H1 (cell line): ENCODE data around the gene NUP50. TPM values are rescaled to one million over a fixed set of nuclear protein-coding genes. Genes with fewer than 3 reads are reported as not detected.

Experiments used
- CTCF ChIA-PET: fragments of 300-600 bp; sonication (Branson Sonifier 250); formaldehyde crosslinking; loops from one replicate; lab custom pipeline; 2021; ENCODE audit not compliant: partially characterized antibody; lab: Charles Lee
- POLR2A ChIA-PET: fragments of 300-600 bp; sonication (Branson Sonifier 250); formaldehyde crosslinking; loops from one replicate; lab custom pipeline; 2021; ENCODE audit warnings: inconsistent platforms; ENCODE audit not compliant: partially characterized antibody; lab: Charles Lee
- DNase-seq, 2 experiments: peaks; one replicate each; pipeline versions ENCODE4 v3.0.0 to v3.0.0-alpha.2; 2010 to 2022; ENCODE audit warnings: low spot score in 2 of 2, low read depth in 1 of 2, mixed read lengths in 1 of 2
- FAIRE-seq: peaks from 2 replicates; lab custom pipeline; 2011; peaks lifted over from hg19 to GRCh38; lab: Jason Lieb, UNC
- H2AFZ ChIP-seq: 2 replicates; pipeline ENCODE4 v1.8.1; 2012; ENCODE audit warnings: low read length, inconsistent platforms
- H2AK5ac ChIP-seq: 2 replicates; pipeline ENCODE4 v1.6.1; 2013; ENCODE audit warnings: low read depth, low read length
- H2BK120ac ChIP-seq: replicated peaks from 2 replicates; pipeline ENCODE3; 2013; ENCODE audit warnings: low read depth, low read length, inconsistent platforms
- H2BK12ac ChIP-seq: 2 replicates; pipeline ENCODE4 v1.6.1; 2013; ENCODE audit warnings: low read depth, low read length
- H2BK15ac ChIP-seq: 2 replicates; pipeline ENCODE4 v1.6.1; 2013; ENCODE audit warnings: low read length
- H2BK20ac ChIP-seq: 2 replicates; pipeline ENCODE4 v1.6.1; 2013; ENCODE audit warnings: low read length
- H2BK5ac ChIP-seq: 2 replicates; pipeline ENCODE4 v1.6.1; 2013; ENCODE audit warnings: low read depth, low read length
- H3K14ac ChIP-seq: 2 replicates; pipeline ENCODE4 v1.6.1; 2013; ENCODE audit warnings: inconsistent platforms; ENCODE audit not compliant: insufficient read length
- H3K18ac ChIP-seq: 2 replicates; pipeline ENCODE4 v1.6.1; 2013; ENCODE audit warnings: low read length; ENCODE audit errors: extremely low read depth
- H3K23ac ChIP-seq: 2 replicates; pipeline ENCODE4 v1.6.1; 2013; ENCODE audit warnings: inconsistent platforms; ENCODE audit not compliant: insufficient read length
- H3K23me2 ChIP-seq: 2 replicates; pipeline ENCODE4 v1.6.1; 2013; ENCODE audit warnings: low read depth, low read length
- H3K27ac ChIP-seq: 2 replicates; pipeline ENCODE4 v1.6.1; 2011; ENCODE audit warnings: low read depth, low read length, inconsistent platforms
- H3K27me3 ChIP-seq, 4 experiments: replicated peaks in 1 of 4; 1 replicate in 1 of 4; 2 replicates in 3 of 4; pipeline versions ENCODE4 v1.6.1 to v1.8.1; 2011 to 2013; ENCODE audit warnings: low read length in 3 of 4, mild to moderate bottlenecking in 3 of 4, inconsistent platforms in 2 of 4, mixed read lengths in 2 of 4, moderate library complexity in 1 of 4; ENCODE audit not compliant: control insufficient read depth in 3 of 4, insufficient read depth in 3 of 4; ENCODE audit errors: extremely low read depth in 1 of 4
- H3K36me3 ChIP-seq, 4 experiments: 2 replicates each; pipeline versions ENCODE4 v1.6.1 to v1.8.1; 2011 to 2013; ENCODE audit warnings: mild to moderate bottlenecking in 4 of 4, low read length in 3 of 4, moderate library complexity in 2 of 4, control low read depth in 1 of 4, inconsistent platforms in 1 of 4; ENCODE audit not compliant: insufficient read depth in 4 of 4, control insufficient read depth in 2 of 4
- H3K4ac ChIP-seq: replicated peaks from 2 replicates; pipeline ENCODE3; 2013; ENCODE audit warnings: low read length, low read depth, mixed read lengths, inconsistent platforms; ENCODE audit not compliant: insufficient read length
- H3K4me1 ChIP-seq, 4 experiments: replicated peaks in 1 of 4; 1 replicate in 1 of 4; 2 replicates in 3 of 4; pipeline versions ENCODE4 v1.6.1 to v1.8.1; 2011 to 2013; ENCODE audit warnings: low read length in 3 of 4, inconsistent platforms in 2 of 4, mixed read lengths in 1 of 4; ENCODE audit not compliant: insufficient read depth in 4 of 4, control insufficient read depth in 3 of 4
- H3K4me2 ChIP-seq, 2 experiments: 2 replicates each; pipeline versions ENCODE4 v1.6.1 to v1.8.1; 2011 to 2013; ENCODE audit warnings: low read depth in 2 of 2, low read length in 2 of 2, control low read depth in 1 of 2, inconsistent platforms in 1 of 2, mild to moderate bottlenecking in 1 of 2; ENCODE audit not compliant: insufficient read depth in 1 of 2
- H3K4me3 ChIP-seq, 4 experiments: fragments of 200-600, 300-600 bp in 1 of 4; sonication (generic), shearing (Covaris generic), sonication (Bioruptor Twin) in 1 of 4; 2 replicates each; pipeline versions ENCODE4 v1.5.1 to v1.8.1; 2011 to 2016; ENCODE audit warnings: low read length in 4 of 4, low read depth in 3 of 4, control low read depth in 2 of 4, inconsistent platforms in 2 of 4, mild to moderate bottlenecking in 2 of 4, mixed read lengths in 1 of 4, moderate library complexity in 1 of 4; ENCODE audit not compliant: insufficient read depth in 2 of 4; ENCODE audit errors: extremely low read depth in 1 of 4
- H3K56ac ChIP-seq: replicated peaks from 2 replicates; pipeline ENCODE3; 2013; ENCODE audit warnings: low read depth, mild to moderate bottlenecking, mixed read lengths, low read length, inconsistent platforms; ENCODE audit not compliant: insufficient read length
- H3K79me1 ChIP-seq: 2 replicates; pipeline ENCODE4 v1.6.1; 2013; ENCODE audit warnings: low read depth, low read length, control low read depth
- H3K79me2 ChIP-seq, 2 experiments: 2 replicates each; pipeline versions ENCODE4 v1.6.1 to v1.8.1; 2012 to 2013; ENCODE audit warnings: low read length in 2 of 2, mild to moderate bottlenecking in 2 of 2, inconsistent platforms in 1 of 2; ENCODE audit not compliant: insufficient read depth in 2 of 2, control insufficient read depth in 1 of 2
- H3K9ac ChIP-seq, 4 experiments: replicated peaks in 1 of 4; 1 replicate in 1 of 4; 2 replicates in 3 of 4; pipeline versions ENCODE4 v1.6.1 to v1.8.1; 2011 to 2013; ENCODE audit warnings: low read depth in 3 of 4, low read length in 3 of 4, control low read depth in 2 of 4, mild to moderate bottlenecking in 2 of 4, moderate library complexity in 2 of 4, inconsistent platforms in 1 of 4; ENCODE audit errors: extremely low read depth in 1 of 4
- H3K9me3 ChIP-seq, 2 experiments: 2 replicates each; pipeline versions ENCODE4 v1.6.1 to v1.8.1; 2012 to 2013; ENCODE audit warnings: mild to moderate bottlenecking in 2 of 2, moderate library complexity in 2 of 2, control low read depth in 1 of 2, inconsistent platforms in 1 of 2, low read depth in 1 of 2, low read length in 1 of 2, mixed read lengths in 1 of 2; ENCODE audit not compliant: insufficient read depth in 2 of 2
- H4K20me1 ChIP-seq, 2 experiments: replicated peaks in 1 of 2; 2 replicates each; pipeline versions ENCODE3 to v1.8.1; 2011 to 2013; ENCODE audit warnings: inconsistent platforms in 2 of 2, low read length in 2 of 2, mild to moderate bottlenecking in 1 of 2; ENCODE audit not compliant: insufficient read depth in 2 of 2, control insufficient read depth in 1 of 2
- H4K5ac ChIP-seq: 2 replicates; pipeline ENCODE4 v1.6.1; 2013; ENCODE audit warnings: low read length, low read depth, mixed read lengths, inconsistent platforms; ENCODE audit not compliant: insufficient read length
- H4K8ac ChIP-seq: 2 replicates; pipeline ENCODE4 v1.8.0; 2013; ENCODE audit warnings: mild to moderate bottlenecking, moderate library complexity, low read length, inconsistent platforms; ENCODE audit not compliant: insufficient read depth; ENCODE audit errors: extremely low read depth
- H4K91ac ChIP-seq: replicated peaks from 2 replicates; pipeline ENCODE3; 2013; ENCODE audit warnings: low read length, mixed read lengths, inconsistent platforms; ENCODE audit not compliant: insufficient read length
- BRCA1 ChIP-seq: IDR thresholded peaks from 2 replicates; pipeline ENCODE4 v1.6.1; 2012; ENCODE audit warnings: low read depth, low read length, improper control_type of control experiment
- CHD1 ChIP-seq: IDR thresholded peaks from 2 replicates; pipeline ENCODE4 v1.6.1; 2012; ENCODE audit warnings: low read depth, low read length, improper control_type of control experiment
- KDM4A ChIP-seq: IDR thresholded peaks from one replicate; pipeline ENCODE4 v1.7.1; 2012; ENCODE audit warnings: low read depth, mild to moderate bottlenecking, moderate library complexity, low read length, inconsistent platforms; ENCODE audit not compliant: severe bottlenecking
- MAFK ChIP-seq: IDR thresholded peaks from 2 replicates; pipeline ENCODE4 v1.6.1; 2012; ENCODE audit warnings: low read depth, mild to moderate bottlenecking, improper control_type of control experiment, low read length
- RBBP5 ChIP-seq: IDR thresholded peaks from 2 replicates; pipeline ENCODE4 v1.7.1; 2012; ENCODE audit warnings: low read depth, mild to moderate bottlenecking, inconsistent platforms, low read length, moderate library complexity, borderline replicate concordance
- SIX5 ChIP-seq: IDR thresholded peaks from 2 replicates; pipeline ENCODE4 v1.6.1; 2011; ENCODE audit warnings: mild to moderate bottlenecking, low read depth, low read length
- TEAD4 ChIP-seq: IDR thresholded peaks from 2 replicates; pipeline ENCODE4 v1.6.1; 2012; ENCODE audit warnings: low read depth, low read length, inconsistent platforms, mixed read lengths
- WGBS, 2 experiments: shearing (Covaris generic) in 1 of 2; methylation state at CpG; one replicate each; pipeline versions ENCODE4 v1.1.6 to v1.1.7; 2013 to 2015; ENCODE audit warnings: low lambda C conversion rate in 2 of 2, mixed read lengths in 2 of 2, inconsistent platforms in 1 of 2, low coverage in 1 of 2, missing lambda C conversion rate in 1 of 2; ENCODE audit not compliant: insufficient replicate concordance in 2 of 2, insufficient coverage in 1 of 2, insufficient read length in 1 of 2; ENCODE audit errors: extremely low coverage in 1 of 2, missing lambda C conversion rate in 1 of 2; 5-methylcytosine and 5-hydroxymethylcytosine counted together
- polyA plus RNA-seq, 7 experiments: library from polyadenylated mRNA; depleted of rRNA in 3 of 7; stranded (reverse) in 5 of 7; unstranded in 2 of 7; fragments of >200 nt in 5 of 7; fragments of 200-250 nt in 2 of 7; gene quantifications; 1 replicate in 5 of 7; 2 replicates in 1 of 7; 4 replicates in 1 of 7; pipeline versions ENCODE4 v1.2.1 to v1.2.3, GENCODE V29; 2011 to 2013; ENCODE audit warnings: missing spikeins in 2 of 7, mixed read lengths in 2 of 7
- total RNA-seq: library from RNA; stranded (reverse); fragmentation: NEBNext Ultra II Directional; extraction: Animal tissue kit (Norgen Biotek cat#: 25700); gene quantifications from 2 replicates; pipeline ENCODE4 v1.2.1, GENCODE V29; 2021
- TF ChIP-seq, protein P1 (sequence below), 3 experiments: IDR thresholded peaks; 1 replicate in 2 of 3; 2 replicates in 1 of 3; pipeline versions ENCODE4 v1.5.1 to v1.6.1; 2011; ENCODE audit warnings: low read length in 3 of 3, mild to moderate bottlenecking in 3 of 3, inconsistent platforms in 2 of 3, low read depth in 1 of 3, moderate library complexity in 1 of 3; ENCODE audit not compliant: insufficient read depth in 1 of 3; ENCODE audit errors: control extremely low read depth in 1 of 3
- TF ChIP-seq, protein P2 (sequence below): IDR thresholded peaks from 2 replicates; pipeline ENCODE4 v1.6.1; 2011; ENCODE audit warnings: low read depth, mild to moderate bottlenecking, low read length; ENCODE audit not compliant: insufficient read depth

Gene NUP50
- total and polyA plus RNA-seq, 2 of the 8 experiments (the other 6 are each of a cell fraction or from before 2014, with no cell fraction given): 20.0 to 112 TPM

DNA sequence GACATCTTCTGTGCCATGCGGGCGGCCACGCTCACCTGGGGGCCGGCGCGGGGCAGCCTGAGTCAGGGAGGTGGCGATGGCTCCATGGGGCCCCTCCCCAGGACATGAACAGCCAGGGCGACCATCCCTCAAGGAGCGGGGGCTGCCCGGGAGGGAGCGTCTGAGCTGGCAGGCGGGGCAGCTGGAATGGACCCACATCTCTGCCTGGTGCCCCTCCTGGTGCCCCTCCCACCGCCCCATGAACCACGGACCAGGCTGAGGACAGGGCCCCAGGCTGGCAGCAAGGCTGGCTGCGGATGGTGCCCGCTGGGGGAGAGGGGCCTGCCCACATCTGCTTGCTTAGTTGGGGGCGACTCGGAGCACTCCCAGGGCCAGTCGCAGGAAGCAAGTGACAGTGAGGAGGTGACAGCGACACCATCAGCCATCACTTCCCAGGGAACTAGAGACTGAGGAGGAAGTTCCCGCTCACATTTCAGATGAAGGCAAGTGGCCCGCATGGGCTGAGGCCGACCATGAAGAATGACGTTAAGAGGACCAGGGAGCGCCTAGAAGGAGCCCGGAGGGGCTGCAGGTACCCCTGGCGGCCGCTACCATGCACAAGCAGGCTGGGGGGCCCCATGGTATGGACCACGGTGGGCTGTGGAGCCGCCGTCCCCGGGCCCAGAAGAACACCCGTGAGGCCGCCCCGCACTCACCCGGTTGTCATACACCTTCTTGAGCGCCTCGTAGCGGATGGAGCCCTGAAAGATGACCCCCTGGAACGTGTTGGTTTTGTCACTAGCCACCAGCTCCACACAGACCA, 39.6 kb downstream of the NUP50 start:
- WGBS, 2 experiments: 92% methylated on average over 36 of the region's 40 CpGs; no CpG with 5 or more reads in 1 of the 2 experiments
- TF ChIP-seq, protein P1, sequence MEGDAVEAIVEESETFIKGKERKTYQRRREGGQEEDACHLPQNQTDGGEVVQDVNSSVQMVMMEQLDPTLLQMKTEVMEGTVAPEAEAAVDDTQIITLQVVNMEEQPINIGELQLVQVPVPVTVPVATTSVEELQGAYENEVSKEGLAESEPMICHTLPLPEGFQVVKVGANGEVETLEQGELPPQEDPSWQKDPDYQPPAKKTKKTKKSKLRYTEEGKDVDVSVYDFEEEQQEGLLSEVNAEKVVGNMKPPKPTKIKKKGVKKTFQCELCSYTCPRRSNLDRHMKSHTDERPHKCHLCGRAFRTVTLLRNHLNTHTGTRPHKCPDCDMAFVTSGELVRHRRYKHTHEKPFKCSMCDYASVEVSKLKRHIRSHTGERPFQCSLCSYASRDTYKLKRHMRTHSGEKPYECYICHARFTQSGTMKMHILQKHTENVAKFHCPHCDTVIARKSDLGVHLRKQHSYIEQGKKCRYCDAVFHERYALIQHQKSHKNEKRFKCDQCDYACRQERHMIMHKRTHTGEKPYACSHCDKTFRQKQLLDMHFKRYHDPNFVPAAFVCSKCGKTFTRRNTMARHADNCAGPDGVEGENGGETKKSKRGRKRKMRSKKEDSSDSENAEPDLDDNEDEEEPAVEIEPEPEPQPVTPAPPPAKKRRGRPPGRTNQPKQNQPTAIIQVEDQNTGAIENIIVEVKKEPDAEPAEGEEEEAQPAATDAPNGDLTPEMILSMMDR (IDR thresholded peaks at IDR 0.05; ENCODE audit: control extremely low read depth in 1 of 3, insufficient read depth in 1 of 3, low read depth in 1 of 3, low read length in 3 of 3): no peak
- no peak for TF ChIP-seq RBBP5
- TF ChIP-seq SIX5: no peak
- no peak for TF ChIP-seq KDM4A
- TF ChIP-seq BRCA1: no peak
- TF ChIP-seq, protein P2, sequence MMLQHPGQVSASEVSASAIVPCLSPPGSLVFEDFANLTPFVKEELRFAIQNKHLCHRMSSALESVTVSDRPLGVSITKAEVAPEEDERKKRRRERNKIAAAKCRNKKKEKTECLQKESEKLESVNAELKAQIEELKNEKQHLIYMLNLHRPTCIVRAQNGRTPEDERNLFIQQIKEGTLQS: no peak
- TF ChIP-seq CHD1: no peak
- no peak for TF ChIP-seq TEAD4
- TF ChIP-seq MAFK: no peak

More for the DNA sequence above, 39.6 kb downstream of the NUP50 start:
- H3K4ac ChIP-seq: no peak overlapping the region
- no peak overlapping the region for H2BK15ac ChIP-seq
- H2BK5ac ChIP-seq: peak overlapping the region; percentile 44; the same call in 1 of the 2 replicates
- peaks cover 2 to 5% of the 10 kb centered on the region in 2 experiments for H4K20me1 ChIP-seq
- H4K5ac ChIP-seq: no peak overlapping the region
- no peak overlapping the region for H2BK20ac ChIP-seq
- H3K4me1 ChIP-seq: peaks cover 0 to 14% (median under 1%) of the 10 kb centered on the region in 4 experiments; a peak in 3 of 7 replicates
- H3K9ac ChIP-seq: no peak overlapping the region
- no peak overlapping the region for H3K4me3 ChIP-seq
- no peak overlapping the region for H2BK12ac ChIP-seq
- no peak overlapping the region for H3K27ac ChIP-seq
- no peak overlapping the region for H3K23ac ChIP-seq
- H3K79me2 ChIP-seq: no peaks in the 10 kb centered on the region
- no peaks in the 10 kb centered on the region for H3K9me3 ChIP-seq
- H3K4me2 ChIP-seq: no peak overlapping the region
- no peak overlapping the region for H2AFZ ChIP-seq
- no peak overlapping the region for H2AK5ac ChIP-seq
- H3K14ac ChIP-seq: no peak overlapping the region
- no peak overlapping the region for H3K56ac ChIP-seq
- DNase-seq (no peak), FAIRE-seq (no peak)
- H3K79me1 ChIP-seq: peaks cover 3% of the 10 kb centered on the region
- H4K91ac ChIP-seq: no peak overlapping the region
- no peak overlapping the region for H4K8ac ChIP-seq
- ChIA-PET CTCF (interaction anchor here (1.0 to 1.4 kb wide), 2 partner anchors 99 to 120 kb away, joined by 3 read pairs; no protein-coding TSS in a partner anchor), POLR2A (no interaction called here)
- H3K23me2 ChIP-seq: no peaks in the 10 kb centered on the region
- H3K36me3 ChIP-seq: peaks cover 0 to 3% (median 1%) of the 10 kb centered on the region in 4 experiments; a peak in 3 of 8 replicates
- H2BK120ac ChIP-seq: no peak overlapping the region
- H3K18ac ChIP-seq: no peak overlapping the region
- H3K27me3 ChIP-seq: no peaks in the 10 kb centered on the region
